Measurements from ENCODE around the gene ANKRD2. TPM values are rescaled to one million over a fixed set of nuclear protein-coding genes. Genes with fewer than 3 reads are reported as not detected.
"Not testable (repeated sequence)": the region's sequence is repeated elsewhere in the genome, so short reads cannot be mapped to it uniquely, and the experiment has no call there.

Gene ANKRD2
- total RNA-seq, 1 donor from 2014 or later, result 0.98 TPM

DNA sequence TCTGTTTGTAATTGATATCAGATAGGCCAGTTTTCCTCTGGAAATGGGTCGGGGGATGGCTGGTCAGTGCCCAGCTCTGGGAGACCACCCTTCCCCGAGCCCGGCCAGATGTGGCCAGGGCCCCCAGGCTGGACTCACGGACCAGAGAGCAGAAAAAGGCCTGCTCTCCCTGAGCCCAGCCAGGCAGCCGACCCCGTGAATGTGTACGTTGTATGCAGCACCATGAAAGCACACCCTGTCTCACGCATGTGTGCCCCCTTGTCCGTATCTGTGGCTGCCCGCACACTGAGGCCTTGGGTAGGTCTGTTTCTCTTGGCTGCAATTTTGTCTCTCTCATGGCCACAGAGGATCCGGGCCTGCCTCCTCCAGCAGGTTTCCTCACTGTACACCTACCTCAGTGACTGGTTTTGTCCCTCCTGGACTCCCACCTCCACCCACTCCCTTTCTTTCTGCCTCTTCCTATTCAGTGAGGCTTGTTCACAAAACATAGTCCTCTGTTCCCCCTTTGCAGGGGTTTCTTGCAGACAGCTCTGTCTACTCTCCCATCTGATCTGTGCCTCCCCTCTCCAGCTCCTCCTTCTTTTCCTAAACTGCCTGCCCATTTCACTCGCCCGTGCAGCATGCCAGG, 23.6 kb upstream of the ANKRD2 start:
- H3K4me3 ChIP-seq, result no peak overlapping the region
- no peaks in the 10 kb centered on the region for H3K36me3 ChIP-seq
- H3K9me3 ChIP-seq, result no peaks in the 10 kb centered on the region
- H3K27ac ChIP-seq, result peak overlapping the region; percentile 30
- intact Hi-C loops (cut with DNase I), result no loop called here
- peaks cover 12% of the 10 kb centered on the region for H3K4me1 ChIP-seq
- DNase-seq (no peak), ATAC-seq (no peak)
- TF ChIP-seq, protein P1, sequence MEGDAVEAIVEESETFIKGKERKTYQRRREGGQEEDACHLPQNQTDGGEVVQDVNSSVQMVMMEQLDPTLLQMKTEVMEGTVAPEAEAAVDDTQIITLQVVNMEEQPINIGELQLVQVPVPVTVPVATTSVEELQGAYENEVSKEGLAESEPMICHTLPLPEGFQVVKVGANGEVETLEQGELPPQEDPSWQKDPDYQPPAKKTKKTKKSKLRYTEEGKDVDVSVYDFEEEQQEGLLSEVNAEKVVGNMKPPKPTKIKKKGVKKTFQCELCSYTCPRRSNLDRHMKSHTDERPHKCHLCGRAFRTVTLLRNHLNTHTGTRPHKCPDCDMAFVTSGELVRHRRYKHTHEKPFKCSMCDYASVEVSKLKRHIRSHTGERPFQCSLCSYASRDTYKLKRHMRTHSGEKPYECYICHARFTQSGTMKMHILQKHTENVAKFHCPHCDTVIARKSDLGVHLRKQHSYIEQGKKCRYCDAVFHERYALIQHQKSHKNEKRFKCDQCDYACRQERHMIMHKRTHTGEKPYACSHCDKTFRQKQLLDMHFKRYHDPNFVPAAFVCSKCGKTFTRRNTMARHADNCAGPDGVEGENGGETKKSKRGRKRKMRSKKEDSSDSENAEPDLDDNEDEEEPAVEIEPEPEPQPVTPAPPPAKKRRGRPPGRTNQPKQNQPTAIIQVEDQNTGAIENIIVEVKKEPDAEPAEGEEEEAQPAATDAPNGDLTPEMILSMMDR (IDR thresholded peaks at IDR 0.05), result no peak
- H3K27me3 ChIP-seq, result no peaks in the 10 kb centered on the region

DNA sequence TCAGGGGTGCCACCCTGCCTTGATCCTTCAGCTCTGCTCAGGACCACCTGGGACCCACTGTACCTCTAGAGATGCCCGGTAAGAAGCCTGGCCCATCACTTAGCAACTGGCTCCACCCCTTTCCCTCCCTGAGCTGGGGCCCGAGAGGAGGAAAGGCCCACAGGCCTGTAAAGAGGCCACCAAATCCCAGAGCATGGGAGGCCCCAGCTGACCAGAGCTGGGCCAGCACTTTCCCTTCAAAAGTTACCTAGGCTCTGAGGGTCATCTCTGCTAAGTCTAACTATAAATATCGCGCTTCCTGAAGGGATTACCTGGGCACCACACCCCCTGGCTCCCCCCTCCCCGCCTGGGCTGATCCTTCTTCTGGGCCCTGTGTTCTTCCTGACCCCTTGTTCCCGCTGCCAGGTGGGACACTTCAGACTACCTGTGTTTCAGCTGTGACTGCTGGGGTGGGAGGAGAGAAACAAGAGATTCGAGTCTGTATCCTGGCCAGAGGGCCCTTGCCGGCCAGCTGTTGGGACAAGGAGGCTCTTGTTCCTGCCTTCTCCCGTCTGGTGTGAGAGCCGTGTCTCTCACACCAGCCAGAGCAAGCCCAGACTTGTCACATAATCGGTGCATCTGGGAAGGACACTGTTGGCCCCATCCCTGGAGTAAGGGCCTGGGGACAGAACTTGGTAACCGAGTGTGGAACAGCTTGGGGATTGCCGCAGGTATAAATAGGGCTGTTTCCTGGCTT, 22.8 kb upstream of the ANKRD2 start:
- Histone ChIP-seq H3K4me3 (no peak overlapping the region), H3K4me1 (peaks cover 11% of the 10 kb centered on the region), H3K27ac (peak overlapping the region; percentile 30), H3K36me3 (no peaks in the 10 kb centered on the region), H3K27me3 (no peaks in the 10 kb centered on the region), H3K9me3 (no peaks in the 10 kb centered on the region)
- no peak for DNase-seq
- peak; percentile 32 for ATAC-seq
- intact Hi-C loops (cut with DNase I), result loop anchor here (5.0 kb wide), 1 partner anchor 87 kb away; no protein-coding TSS in a partner anchor
- TF ChIP-seq, protein P1 (IDR thresholded peaks at IDR 0.05), result no peak

DNA sequence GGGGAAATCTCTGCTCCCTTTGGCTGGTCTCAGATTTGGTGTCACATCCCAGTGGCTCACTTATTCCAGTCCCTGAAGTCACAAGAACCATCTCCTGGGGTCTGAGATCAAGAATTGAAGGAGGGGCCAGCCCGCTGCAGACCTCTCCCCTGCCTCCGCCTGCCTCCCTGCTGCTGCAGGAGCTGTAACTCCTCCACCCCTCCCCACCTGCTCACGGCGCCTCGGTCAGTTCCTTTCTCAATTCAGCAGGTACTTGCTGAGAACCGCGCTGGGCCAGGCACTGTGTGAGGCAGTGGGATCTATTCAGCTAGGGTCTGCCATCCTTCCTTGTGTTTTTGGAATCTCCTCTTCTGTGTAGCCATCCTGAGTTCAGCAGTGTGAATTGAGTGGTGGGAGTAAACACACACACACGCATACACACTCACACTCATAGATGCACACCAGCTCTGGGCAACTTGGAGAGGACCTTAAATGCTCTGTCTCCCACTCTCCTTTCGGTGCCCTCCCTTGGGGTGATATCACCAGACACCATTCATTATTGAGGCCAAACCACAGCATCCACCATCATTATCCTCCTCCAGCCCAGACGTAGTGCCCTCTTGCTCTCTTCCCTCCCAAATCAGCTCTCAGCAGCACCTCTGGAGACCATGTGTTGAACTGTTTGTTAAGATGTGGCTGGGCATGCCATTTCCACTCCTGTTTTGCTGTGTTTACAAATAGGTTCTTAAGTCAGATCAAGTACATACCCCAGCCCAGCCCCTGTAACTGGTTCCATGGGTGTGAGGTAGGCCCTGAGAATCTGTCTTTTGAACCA, 22.0 kb upstream of the ANKRD2 start:
- H3K9me3 ChIP-seq, result no peaks in the 10 kb centered on the region
- H3K4me1 ChIP-seq, result peaks cover 11% of the 10 kb centered on the region
- H3K27me3 ChIP-seq, result no peaks in the 10 kb centered on the region
- intact Hi-C loops (cut with DNase I), result loop anchor here (5.0 kb wide), 1 partner anchor 88 kb away; no protein-coding TSS in a partner anchor
- TF ChIP-seq, protein P1 (IDR thresholded peaks at IDR 0.05), result no peak
- DNase-seq (no peak), ATAC-seq (no peak)
- H3K36me3 ChIP-seq, result no peaks in the 10 kb centered on the region
- H3K4me3 ChIP-seq, result no peak overlapping the region
- H3K27ac ChIP-seq, result no peak overlapping the region

DNA sequence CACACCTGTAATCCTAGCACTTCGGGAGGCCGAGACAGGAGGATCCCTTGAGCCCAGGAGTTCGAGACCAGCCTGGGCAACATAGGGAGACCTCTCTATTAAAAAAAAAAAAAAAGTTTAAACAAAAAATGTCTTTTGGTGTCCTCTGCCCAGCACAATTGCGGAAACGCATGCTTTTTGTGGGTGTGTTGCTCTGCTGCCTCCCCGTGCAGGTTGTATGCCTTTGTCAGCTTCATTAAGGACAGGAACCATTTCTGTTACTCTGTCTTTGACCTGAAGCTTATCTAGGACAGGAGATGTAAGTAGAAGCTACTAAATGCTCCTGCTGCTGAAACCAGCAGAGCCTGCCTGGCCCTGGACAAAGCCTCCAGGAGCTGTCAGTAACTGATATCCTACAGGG, 21.3 kb upstream of the ANKRD2 start:
- Histone ChIP-seq H3K4me3 (no peak overlapping the region), H3K36me3 (no peaks in the 10 kb centered on the region), H3K4me1 (peaks cover 11% of the 10 kb centered on the region), H3K27me3 (no peaks in the 10 kb centered on the region), H3K9me3 (no peaks in the 10 kb centered on the region), H3K27ac (no peak overlapping the region)
- ATAC-seq (no peak), DNase-seq (no peak)
- intact Hi-C loops (cut with DNase I), result loop anchor here (5.0 kb wide), 1 partner anchor 89 kb away; no protein-coding TSS in a partner anchor
- TF ChIP-seq, protein P1 (IDR thresholded peaks at IDR 0.05), result no peak

DNA sequence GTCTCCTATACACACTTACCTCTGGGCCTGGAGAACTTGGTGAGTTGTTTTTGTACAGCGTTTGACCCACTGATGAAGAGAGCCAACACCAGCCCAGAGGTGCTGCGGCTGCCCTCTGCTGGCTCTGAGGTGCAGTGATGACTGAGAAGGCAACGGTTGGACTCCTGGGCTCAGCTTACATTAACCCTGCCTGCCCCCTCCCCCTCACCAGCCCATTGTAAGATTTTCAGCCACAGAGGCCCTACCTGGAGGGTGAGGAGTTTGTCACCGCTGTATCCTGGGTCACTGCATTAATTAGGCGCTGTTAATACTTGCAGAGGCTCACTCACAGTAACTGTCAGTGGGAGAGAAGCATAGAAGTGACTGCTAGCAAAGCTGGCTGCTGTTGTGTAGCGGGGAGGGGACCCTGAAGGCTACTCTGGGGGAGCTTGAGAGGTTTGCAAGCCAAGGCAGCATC, 19.0 kb upstream of the ANKRD2 start:
- Histone ChIP-seq H3K4me3 (no peak overlapping the region), H3K9me3 (no peaks in the 10 kb centered on the region), H3K36me3 (no peaks in the 10 kb centered on the region), H3K27me3 (no peaks in the 10 kb centered on the region), H3K4me1 (peaks cover 11% of the 10 kb centered on the region), H3K27ac (no peak overlapping the region)
- DNase-seq (peak; percentile 85), ATAC-seq (peak; percentile 97)
- intact Hi-C loops (cut with DNase I), result loop anchor here (5.0 kb wide), 1 partner anchor 91 kb away; no protein-coding TSS in a partner anchor
- TF ChIP-seq, protein P1 (IDR thresholded peaks at IDR 0.05), result peak; percentile 86

DNA sequence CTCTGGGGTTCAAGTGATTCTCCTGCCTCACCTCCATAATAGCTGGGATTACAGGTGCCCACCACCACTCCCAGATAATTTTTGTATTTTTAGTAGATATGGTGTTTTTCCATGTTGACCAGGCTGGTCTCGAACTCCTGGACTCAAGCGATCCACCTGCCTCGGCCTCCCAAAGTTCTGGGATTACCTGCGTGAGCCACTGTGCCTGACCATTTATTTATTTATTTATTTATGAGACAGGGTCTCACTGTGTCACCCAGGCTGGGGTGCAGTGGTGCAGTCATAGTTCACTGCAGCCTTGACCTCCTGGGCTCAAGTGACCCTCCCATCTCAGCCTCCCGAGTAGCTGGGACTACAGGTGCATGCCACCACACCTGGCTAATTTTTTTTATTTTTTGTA, 18.2 kb upstream of the ANKRD2 start:
- H3K27ac ChIP-seq, H3K9me3 ChIP-seq, H3K36me3 ChIP-seq, DNase-seq, H3K27me3 ChIP-seq, ATAC-seq, H3K4me3 ChIP-seq: not testable (repeated sequence)
- peaks cover 10% of the 10 kb centered on the region for H3K4me1 ChIP-seq
- intact Hi-C loops (cut with DNase I), result loop anchor here (5.0 kb wide), 1 partner anchor 92 kb away; no protein-coding TSS in a partner anchor

DNA sequence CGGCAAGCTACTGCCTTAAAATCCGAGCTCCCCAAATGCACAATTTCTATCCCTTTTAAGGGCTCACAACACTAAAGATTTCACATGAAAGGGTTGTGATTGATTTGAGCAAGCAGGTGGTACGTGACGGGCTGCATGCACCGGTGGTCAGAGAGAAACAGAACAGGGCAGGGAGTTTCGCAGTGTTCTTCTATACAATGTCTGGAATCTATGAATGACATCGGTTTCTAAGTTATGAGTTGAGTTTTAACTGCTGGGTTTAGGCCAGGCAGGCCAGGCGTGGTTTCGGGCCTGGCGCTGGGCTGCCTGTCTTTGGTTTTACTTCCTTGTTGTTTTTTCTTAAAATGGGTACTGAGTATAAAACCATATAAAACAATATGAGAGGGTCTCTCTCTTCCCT, 17.0 kb upstream of the ANKRD2 start:
- H3K4me1 ChIP-seq; intact Hi-C loops (cut with DNase I); ATAC-seq; H3K27ac ChIP-seq; H3K9me3 ChIP-seq; H3K4me3 ChIP-seq; DNase-seq; H3K27me3 ChIP-seq; H3K36me3 ChIP-seq: not testable (repeated sequence)

DNA sequence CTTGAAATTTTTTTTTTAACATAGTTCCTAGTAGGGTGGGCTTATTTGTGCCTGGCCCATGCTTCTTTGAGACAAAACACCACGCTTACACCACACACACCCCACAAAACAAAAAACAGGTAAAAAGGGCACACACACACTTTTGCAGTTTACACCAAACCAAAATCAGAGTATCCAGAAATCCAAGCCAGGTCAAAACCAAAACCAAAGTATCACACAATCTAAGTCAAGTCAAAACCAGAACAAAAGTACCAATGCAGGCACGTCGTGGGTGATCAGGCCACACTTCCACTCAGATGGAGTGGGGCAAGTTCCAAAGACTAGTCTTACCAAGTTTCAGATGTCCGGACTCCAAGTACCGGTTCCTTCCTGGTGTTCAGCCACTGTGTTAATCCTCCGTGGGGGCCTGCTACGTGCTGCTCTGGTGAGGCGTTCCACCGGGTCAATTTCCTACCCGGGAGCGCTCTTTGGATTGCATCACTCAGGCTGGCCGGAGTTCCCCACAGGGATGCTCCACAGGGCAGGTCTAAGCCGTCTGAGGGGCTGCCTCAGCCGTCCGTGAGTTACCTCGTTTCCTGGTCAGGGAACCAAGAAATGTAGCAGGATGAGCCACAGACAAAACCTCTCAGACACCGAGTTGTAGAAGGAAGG, 11.7 kb upstream of the ANKRD2 start:
- H3K27me3 ChIP-seq; DNase-seq; H3K4me3 ChIP-seq; H3K9me3 ChIP-seq; H3K36me3 ChIP-seq; ATAC-seq; H3K4me1 ChIP-seq; intact Hi-C loops (cut with DNase I): not testable (repeated sequence)
- H3K27ac ChIP-seq, result peak overlapping the region; percentile 8

All from upper lobe of right lung (tissue), 1 donor.